Neural progenitor cell (in vitro differentiated cells): ENCODE data around the gene CYSTM1. TPM values are rescaled to one million over a fixed set of nuclear protein-coding genes. Genes with fewer than 3 reads are reported as not detected.

ENCODE experiments used
- DNase-seq: peaks from one replicate; pipeline ENCODE4 v3.0.0-alpha.2; 2016; ENCODE audit warnings: low spot score
- H2AFZ ChIP-seq: fragments of 200-600 bp; sonication (generic); replicated peaks from 2 replicates; pipeline ENCODE4 v1.6.1; 2016; ENCODE audit warnings: antibody characterized with exemption
- H3F3A ChIP-seq: fragments of 200-600 bp; sonication (generic); 2 replicates; pipeline ENCODE4 v1.6.1; 2016; ENCODE audit warnings: antibody characterized with exemption, low read depth
- H3K27ac ChIP-seq: fragments of 200-600 bp; sonication (generic); 2 replicates; pipeline ENCODE4 v1.5.1; 2016; ENCODE audit warnings: mild to moderate bottlenecking
- H3K27me3 ChIP-seq: fragments of 200-600 bp; sonication (generic); 2 replicates; pipeline ENCODE4 v1.6.1; 2016; ENCODE audit warnings: mild to moderate bottlenecking, moderate library complexity
- H3K36me3 ChIP-seq: fragments of 200-600 bp; sonication (generic); 2 replicates; pipeline ENCODE4 v1.5.1; 2016
- H3K4me1 ChIP-seq: fragments of 200-600 bp; sonication (generic); 2 replicates; pipeline ENCODE4 v1.6.1; 2016; ENCODE audit warnings: mixed run types
- H3K4me2 ChIP-seq: fragments of 200-600 bp; sonication (generic); 2 replicates; pipeline ENCODE4 v1.6.1; 2016
- H3K4me3 ChIP-seq: fragments of 200-600 bp; sonication (generic); 2 replicates; pipeline ENCODE4 v1.5.1; 2016
- H3K79me2 ChIP-seq: fragments of 200-600 bp; sonication (generic); 2 replicates; pipeline ENCODE4 v1.6.1; 2016; ENCODE audit warnings: low read depth
- H3K9ac ChIP-seq: fragments of 200-600 bp; sonication (generic); 2 replicates; pipeline ENCODE4 v1.6.1; 2016
- H3K9me3 ChIP-seq: fragments of 200-600 bp; sonication (generic); 2 replicates; pipeline ENCODE4 v1.5.1; 2016; ENCODE audit warnings: low read depth
- H4K20me1 ChIP-seq: fragments of 200-600 bp; sonication (generic); 2 replicates; pipeline ENCODE4 v1.6.1; 2016; ENCODE audit warnings: low read depth
- H3K27ac Mint-ChIP-seq: 3 replicates; pipeline ENCODE4 v1.8.0; 2021; ENCODE audit warnings: mixed read lengths
- H3K27me3 Mint-ChIP-seq: 2 replicates; pipeline ENCODE4 v1.8.0; 2022; ENCODE audit warnings: low read depth, mild to moderate bottlenecking, inconsistent platforms, moderate library complexity, mixed read lengths; ENCODE audit not compliant: insufficient read depth
- H3K36me3 Mint-ChIP-seq: 3 replicates; pipeline ENCODE4 v1.8.0; 2021; ENCODE audit warnings: mixed read lengths
- H3K4me1 Mint-ChIP-seq: 3 replicates; pipeline ENCODE4 v1.8.0; 2021; ENCODE audit warnings: mixed read lengths
- H3K4me3 Mint-ChIP-seq: 3 replicates; pipeline ENCODE4 v1.8.0; 2021; ENCODE audit warnings: mild to moderate bottlenecking, moderate library complexity, mixed read lengths
- H3K9me3 Mint-ChIP-seq: 3 replicates; pipeline ENCODE4 v1.8.0; 2020; ENCODE audit warnings: mixed read lengths
- CTCF ChIP-seq: fragments of 200-600 bp; sonication (generic); IDR thresholded peaks from 2 replicates; pipeline ENCODE4 v1.5.1; 2017; ENCODE audit warnings: antibody characterized with exemption, mild to moderate bottlenecking
- EZH2 ChIP-seq: fragments of 200-600 bp; sonication (generic); IDR thresholded peaks from 2 replicates; pipeline ENCODE4 v1.6.1; 2017; ENCODE audit warnings: antibody characterized with exemption, mild to moderate bottlenecking, moderate library complexity
- EZH2phosphoT487 ChIP-seq: fragments of 200-600 bp; sonication (generic); IDR thresholded peaks from 2 replicates; pipeline ENCODE4 v1.6.1; 2017; ENCODE audit warnings: antibody characterized with exemption
- total RNA-seq: library from RNA; depleted of rRNA; stranded (reverse); fragments of >200 nt; gene quantifications from 2 replicates; pipeline ENCODE4 v1.2.3, GENCODE V29; 2015; ENCODE audit warnings: low replicate concordance

Gene CYSTM1
- total RNA-seq, 1 donor from 2014 or later = 8.9 TPM

GRCh38 chr5:140219068-140219991 is 44.3 kb downstream of the CYSTM1 start:
- Mint-ChIP-seq H3K9me3 (no peaks in the 10 kb centered on the region), H3K27ac (no peak overlapping the region), H3K27me3 (no peaks in the 10 kb centered on the region), H3K36me3 (peaks cover 2% of the 10 kb centered on the region), H3K4me1 (peaks cover 26% of the 10 kb centered on the region), H3K4me3 (no peak overlapping the region)
- no peaks in the 10 kb centered on the region for H3K36me3 ChIP-seq
- H3K4me3 ChIP-seq = no peak overlapping the region
- no peak overlapping the region for H2AFZ ChIP-seq
- H3K9me3 ChIP-seq = no peaks in the 10 kb centered on the region
- H3K9ac ChIP-seq = no peak overlapping the region
- H4K20me1 ChIP-seq = no peaks in the 10 kb centered on the region
- no peaks in the 10 kb centered on the region for H3K27me3 ChIP-seq
- H3K79me2 ChIP-seq = no peaks in the 10 kb centered on the region
- no peak for DNase-seq
- H3K4me2 ChIP-seq = peak overlapping the region; percentile 61
- TF ChIP-seq CTCF = no peak
- TF ChIP-seq EZH2 = no peak
- no peak for TF ChIP-seq EZH2phosphoT487
- peaks cover 17% of the 10 kb centered on the region for H3F3A ChIP-seq
- no peak overlapping the region for H3K27ac ChIP-seq
- H3K4me1 ChIP-seq = peaks cover 22% of the 10 kb centered on the region

GRCh38 chr5:140220032-140220697 is 45.2 kb downstream of the CYSTM1 start:
- Histone ChIP-seq H3K36me3 (no peaks in the 10 kb centered on the region), H4K20me1 (no peaks in the 10 kb centered on the region), H2AFZ (no peak overlapping the region), H3K4me3 (no peak overlapping the region), H3K27me3 (no peaks in the 10 kb centered on the region), H3F3A (peaks cover 17% of the 10 kb centered on the region), H3K79me2 (no peaks in the 10 kb centered on the region), H3K4me2 (peak overlapping the region; percentile 61), H3K9ac (no peak overlapping the region), H3K9me3 (no peaks in the 10 kb centered on the region), H3K4me1 (peaks cover 22% of the 10 kb centered on the region), H3K27ac (peak overlapping the region; percentile 48)
- DNase-seq = peak; percentile 46
- peaks cover 26% of the 10 kb centered on the region for H3K4me1 Mint-ChIP-seq
- no peak for TF ChIP-seq EZH2phosphoT487
- no peak for TF ChIP-seq EZH2
- TF ChIP-seq CTCF = no peak
- peak overlapping the region; percentile 6 for H3K4me3 Mint-ChIP-seq
- peaks cover 2% of the 10 kb centered on the region for H3K27me3 Mint-ChIP-seq
- H3K36me3 Mint-ChIP-seq = peaks cover 2% of the 10 kb centered on the region
- no peaks in the 10 kb centered on the region for H3K9me3 Mint-ChIP-seq
- H3K27ac Mint-ChIP-seq = peak overlapping the region; percentile 25

- no peak overlapping the region for H3K9ac ChIP-seq
- no peaks in the 10 kb centered on the region for H3K9me3 Mint-ChIP-seq
- peaks cover 2% of the 10 kb centered on the region for H3K36me3 Mint-ChIP-seq
Observed at GRCh38 chr5:140220698-140221064, 45.7 kb downstream of the CYSTM1 start.

More at GRCh38 chr5:140220698-140221064, 45.7 kb downstream of the CYSTM1 start:
- H3K79me2 ChIP-seq = no peaks in the 10 kb centered on the region
- peaks cover 22% of the 10 kb centered on the region for H3K4me1 ChIP-seq
- H3K36me3 ChIP-seq = no peaks in the 10 kb centered on the region
- H3K9me3 ChIP-seq = no peaks in the 10 kb centered on the region
- no peaks in the 10 kb centered on the region for H4K20me1 ChIP-seq
- Mint-ChIP-seq H3K4me1 (peaks cover 26% of the 10 kb centered on the region), H3K27me3 (peaks cover 2% of the 10 kb centered on the region), H3K27ac (peak overlapping the region; percentile 25), H3K4me3 (no peak overlapping the region)
- H3K4me2 ChIP-seq = peak overlapping the region; percentile 61
- peaks cover 17% of the 10 kb centered on the region for H3F3A ChIP-seq
- no peak for DNase-seq
- no peak overlapping the region for H2AFZ ChIP-seq
- H3K4me3 ChIP-seq = no peak overlapping the region
- TF ChIP-seq EZH2phosphoT487 = no peak
- H3K27ac ChIP-seq = peak overlapping the region; percentile 48
- no peaks in the 10 kb centered on the region for H3K27me3 ChIP-seq
